HepG2 (cell line): ENCODE results near the gene DLEC1. TPM values are rescaled to one million over a fixed set of nuclear protein-coding genes. Genes with fewer than 3 reads are reported as not detected.

Experiments used
- FIP1L1 ChIP-seq: fragments of 200-400 bp; formaldehyde crosslinking; IDR thresholded peaks from 2 replicates; pipeline ENCODE4 v1.6.1; 2018; ENCODE audit warnings: low read depth, mild to moderate bottlenecking, low read length, moderate library complexity, borderline replicate concordance; ENCODE audit not compliant: insufficient read depth
- FOXA1 ChIP-seq, 2 experiments: fragments of 450-650 bp in 1 of 2; sonication (generic) in 1 of 2; formaldehyde crosslinking in 1 of 2; IDR thresholded peaks; 2 replicates each; pipeline versions ENCODE4 v1.4.0 to v1.6.1; 2016 to 2020; ENCODE audit warnings: missing genetic modification reagents in 1 of 2
- GLMP ChIP-seq: sonication (generic); formaldehyde crosslinking; IDR thresholded peaks from 2 replicates; pipeline ENCODE4 v1.9.0; 2021; ENCODE audit warnings: missing genetic modification reagents, mild to moderate bottlenecking, borderline replicate concordance
- KDM1A ChIP-seq: IDR thresholded peaks from 2 replicates; pipeline ENCODE4 v1.6.1; 2016; ENCODE audit warnings: missing compliant biosample characterization
- KLF9 ChIP-seq: IDR thresholded peaks from 2 replicates; pipeline ENCODE4 v1.6.1; 2016; ENCODE audit warnings: low read depth
- MLLT10 ChIP-seq: sonication (generic); formaldehyde crosslinking; IDR thresholded peaks from 2 replicates; pipeline ENCODE4 v1.4.0; 2020; ENCODE audit warnings: missing genetic modification reagents
- NFIC ChIP-seq: IDR thresholded peaks from 2 replicates; pipeline ENCODE4 v1.6.1; 2012; ENCODE audit warnings: mild to moderate bottlenecking, low read length, inconsistent platforms
- RBM39 ChIP-seq: fragments of 200-400 bp; formaldehyde crosslinking; IDR thresholded peaks from one replicate; pipeline ENCODE4 v1.6.1; 2018; ENCODE audit warnings: antibody characterized with exemption, mild to moderate bottlenecking, low read depth, low read length; ENCODE audit not compliant: poor library complexity, severe bottlenecking
- TP53 ChIP-seq: sonication (generic); formaldehyde crosslinking; conservative IDR thresholded peaks from 2 replicates; pipeline ENCODE4 v1.4.0; 2020; ENCODE audit warnings: missing genetic modification reagents
- ZBTB33 ChIP-seq: sonication (generic); formaldehyde crosslinking; IDR thresholded peaks from 2 replicates; pipeline ENCODE4 v1.4.0; 2020; ENCODE audit warnings: missing genetic modification reagents
- ZEB1 ChIP-seq: IDR thresholded peaks from 2 replicates; pipeline ENCODE4 v1.6.1; 2012; ENCODE audit warnings: mild to moderate bottlenecking, low read depth, inconsistent platforms; ENCODE audit not compliant: insufficient replicate concordance
- ZNF292 ChIP-seq: sonication (generic); formaldehyde crosslinking; IDR thresholded peaks from 2 replicates; pipeline ENCODE4 v1.8.1; 2022; ENCODE audit warnings: mild to moderate bottlenecking, low read depth, missing genetic modification reagents, borderline replicate concordance
- ZNF496 ChIP-seq: sonication (generic); formaldehyde crosslinking; IDR thresholded peaks from 2 replicates; pipeline ENCODE4 v1.8.1; 2023; ENCODE audit warnings: mild to moderate bottlenecking, moderate library complexity, missing genetic modification reagents; ENCODE audit not compliant: insufficient replicate concordance
- ZNF607 ChIP-seq: sonication (generic); formaldehyde crosslinking; IDR thresholded peaks from 2 replicates; pipeline ENCODE4 v1.5.1; 2020; ENCODE audit warnings: missing genetic modification reagents, mild to moderate bottlenecking, borderline replicate concordance
- ZNF609 ChIP-seq: sonication (generic); formaldehyde crosslinking; IDR thresholded peaks from 2 replicates; pipeline ENCODE4 v1.4.0; 2020; ENCODE audit warnings: mild to moderate bottlenecking, missing genetic modification reagents, borderline replicate concordance
- ZNF703 ChIP-seq: sonication (generic); formaldehyde crosslinking; IDR thresholded peaks from 2 replicates; pipeline ENCODE4 v1.5.1; 2020; ENCODE audit warnings: missing genetic modification reagents, mild to moderate bottlenecking, moderate library complexity, borderline replicate concordance
- ZUFSP ChIP-seq: sonication (generic); formaldehyde crosslinking; IDR thresholded peaks from 2 replicates; pipeline ENCODE4 v1.9.0; 2021; ENCODE audit warnings: missing genetic modification reagents, mild to moderate bottlenecking, borderline replicate concordance
- polyA plus RNA-seq, 8 experiments: library from polyadenylated mRNA; depleted of rRNA in 3 of 8; stranded (reverse) in 7 of 8; unstranded in 1 of 8; fragments of >200 nt; fragmentation: Illumina TruSeq in 4 of 8; extraction: Trizol in 4 of 8; gene quantifications; 2 replicates each; pipeline versions ENCODE4 v1.2.1 to v1.2.3, GENCODE V29; 2011 to 2016; ENCODE audit warnings: low read depth in 4 of 8, missing spikeins in 1 of 8, mixed read lengths in 1 of 8; ENCODE audit not compliant: insufficient read depth in 1 of 8
- total RNA-seq, 5 experiments: library from RNA; depleted of rRNA; stranded (reverse); fragments of >200 nt; fragmentation: Illumina TruSeq; extraction: Trizol; gene quantifications; 2 replicates each; pipeline ENCODE4 v1.2.3, GENCODE V29; 2016; ENCODE audit warnings: low read depth in 1 of 5

DLEC1 gene
- total and polyA plus RNA-seq, 2 of the 13 experiments (the other 11 are each of a cell fraction or from before 2014, with no cell fraction given): 0.09 TPM; not detected in 1

- TF ChIP-seq ZEB1 (no peak), MLLT10 (CRISPR knock-in tag) (no peak), ZNF607 (CRISPR knock-in tag) (0 out of 2 replicates have a peak, but pooled peaks have one; percentile 17), ZNF292 (CRISPR knock-in tag) (peak; percentile 57; the same call in 1 of the 2 replicates), ZBTB33 (CRISPR knock-in tag) (no peak; the same call in 1 of the 2 replicates), ZUFSP (CRISPR knock-in tag) (no peak), KDM1A (CRISPR knock-in tag) (no peak), RBM39 (no peak), FIP1L1 (no peak), ZNF703 (CRISPR knock-in tag) (no peak), NFIC (no peak), KLF9 (CRISPR knock-in tag) (no peak; the same call in 1 of the 2 replicates), ZNF609 (CRISPR knock-in tag) (peak; percentile 62), TP53 (peak; percentile 72; the same call in 1 of the 2 replicates), FOXA1 (IDR thresholded peaks at IDR 0.05) (peak; percentile 73), FOXA1 (CRISPR knock-in tag; IDR thresholded peaks at IDR 0.05) (peak; percentile 94), GLMP (CRISPR knock-in tag) (no peak), ZNF496 (CRISPR knock-in tag) (no peak)
Observed at GRCh38 chr3:38004415-38005075, 34.5 kb upstream of the DLEC1 start (continued).
